Measurements from ENCODE around the gene DNALI1.
A peak's percentile ranks its signal among the peaks of the same experiment; 100 is the strongest.

DNALI1 gene

DNA sequence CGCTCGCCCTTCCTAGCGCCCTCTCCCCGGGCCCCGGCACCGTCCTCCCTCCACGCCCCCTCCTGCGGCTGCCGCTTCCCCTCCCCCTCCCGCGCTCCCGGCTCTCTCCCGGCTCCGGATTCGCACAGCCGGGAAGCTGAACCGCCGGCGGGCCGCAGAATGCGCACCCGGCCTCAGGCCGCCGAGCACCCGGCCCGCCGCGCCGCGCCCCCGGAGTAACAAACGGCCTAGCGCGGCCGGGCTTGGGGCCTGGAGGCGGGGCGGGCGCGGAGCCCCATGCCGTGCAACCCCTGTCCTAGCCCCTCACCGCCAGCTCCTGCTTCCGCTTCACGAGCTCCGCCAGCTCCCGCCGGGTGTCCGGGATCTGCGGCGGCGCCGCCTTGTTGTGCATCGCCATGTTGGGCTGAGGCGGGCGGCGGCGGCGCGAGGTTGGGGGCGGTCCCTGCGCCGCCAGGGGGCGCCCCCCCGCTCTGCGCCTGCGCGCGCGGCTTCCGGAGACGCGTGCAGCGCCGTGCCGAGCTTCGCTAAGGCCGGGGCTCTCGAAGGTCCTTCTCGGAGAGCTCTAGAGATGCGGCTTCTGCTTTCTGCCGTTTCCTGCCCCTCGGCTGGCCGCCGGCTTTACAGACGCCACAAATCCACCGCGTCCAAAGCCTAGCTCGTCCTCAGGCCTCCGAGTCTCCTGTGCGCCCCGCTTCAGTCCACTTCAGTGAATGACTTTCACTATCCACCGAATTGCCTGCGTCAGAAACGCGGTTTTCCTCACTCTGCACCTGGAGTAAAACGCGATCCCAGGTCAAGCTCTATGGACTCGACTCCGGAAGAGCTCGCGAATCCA lies 42.2 kb upstream of the DNALI1 start, which contains the start of gene MEAF6 (continued):
- no peak for TF ChIP-seq KLF1 (tag by site-specific recombination; IDR thresholded peaks at IDR 0.05)
- TF ChIP-seq KLF10 (tag by site-specific recombination; IDR thresholded peaks at IDR 0.05) = no peak; the same call in 1 of the 2 replicates
- peak; percentile 24; the same call in 1 of the 2 replicates for TF ChIP-seq ZIC2 (tag by site-specific recombination; IDR thresholded peaks at IDR 0.05)
- TF ChIP-seq, protein P1, sequence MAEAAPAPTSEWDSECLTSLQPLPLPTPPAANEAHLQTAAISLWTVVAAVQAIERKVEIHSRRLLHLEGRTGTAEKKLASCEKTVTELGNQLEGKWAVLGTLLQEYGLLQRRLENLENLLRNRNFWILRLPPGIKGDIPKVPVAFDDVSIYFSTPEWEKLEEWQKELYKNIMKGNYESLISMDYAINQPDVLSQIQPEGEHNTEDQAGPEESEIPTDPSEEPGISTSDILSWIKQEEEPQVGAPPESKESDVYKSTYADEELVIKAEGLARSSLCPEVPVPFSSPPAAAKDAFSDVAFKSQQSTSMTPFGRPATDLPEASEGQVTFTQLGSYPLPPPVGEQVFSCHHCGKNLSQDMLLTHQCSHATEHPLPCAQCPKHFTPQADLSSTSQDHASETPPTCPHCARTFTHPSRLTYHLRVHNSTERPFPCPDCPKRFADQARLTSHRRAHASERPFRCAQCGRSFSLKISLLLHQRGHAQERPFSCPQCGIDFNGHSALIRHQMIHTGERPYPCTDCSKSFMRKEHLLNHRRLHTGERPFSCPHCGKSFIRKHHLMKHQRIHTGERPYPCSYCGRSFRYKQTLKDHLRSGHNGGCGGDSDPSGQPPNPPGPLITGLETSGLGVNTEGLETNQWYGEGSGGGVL (tag by site-specific recombination; IDR thresholded peaks at IDR 0.05) = peak; percentile 25; the same call in 1 of the 2 replicates
- peak; percentile 75; the same call in 1 of the 2 replicates for TF ChIP-seq ZXDB (tag by site-specific recombination; IDR thresholded peaks at IDR 0.05)
- no peak for TF ChIP-seq ZNF169 (tag by site-specific recombination; IDR thresholded peaks at IDR 0.05)
- TF ChIP-seq ZNF707 (tag by site-specific recombination; IDR thresholded peaks at IDR 0.05) = no peak
- TF ChIP-seq ZNF777 (tag by site-specific recombination; IDR thresholded peaks at IDR 0.05; ENCODE audit: borderline replicate concordance) = no peak
- no peak; the same call in 1 of the 2 replicates for TF ChIP-seq GLIS2 (tag by site-specific recombination; IDR thresholded peaks at IDR 0.05)
- TF ChIP-seq, protein P2, sequence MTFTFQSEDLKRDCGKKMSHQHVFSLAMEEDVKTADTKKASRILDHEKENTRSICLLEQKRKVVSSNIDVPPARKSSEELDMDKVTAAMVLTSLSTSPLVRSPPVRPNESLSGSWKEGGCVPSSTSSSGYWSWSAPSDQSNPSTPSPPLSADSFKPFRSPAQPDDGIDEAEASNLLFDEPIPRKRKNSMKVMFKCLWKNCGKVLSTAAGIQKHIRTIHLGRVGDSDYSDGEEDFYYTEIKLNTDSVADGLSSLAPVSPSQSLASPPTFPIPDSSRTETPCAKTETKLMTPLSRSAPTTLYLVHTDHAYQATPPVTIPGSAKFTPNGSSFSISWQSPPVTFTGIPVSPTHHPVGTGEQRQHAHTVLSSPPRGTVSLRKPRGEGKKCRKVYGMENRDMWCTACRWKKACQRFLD (tag by site-specific recombination; IDR thresholded peaks at IDR 0.05) = no peak
- TF ChIP-seq SP2 (tag by site-specific recombination; IDR thresholded peaks at IDR 0.05) = peak; percentile 18; the same call in 1 of the 2 replicates
- no peak for TF ChIP-seq ZNF785 (tag by site-specific recombination; IDR thresholded peaks at IDR 0.05)
- TF ChIP-seq, protein P3, sequence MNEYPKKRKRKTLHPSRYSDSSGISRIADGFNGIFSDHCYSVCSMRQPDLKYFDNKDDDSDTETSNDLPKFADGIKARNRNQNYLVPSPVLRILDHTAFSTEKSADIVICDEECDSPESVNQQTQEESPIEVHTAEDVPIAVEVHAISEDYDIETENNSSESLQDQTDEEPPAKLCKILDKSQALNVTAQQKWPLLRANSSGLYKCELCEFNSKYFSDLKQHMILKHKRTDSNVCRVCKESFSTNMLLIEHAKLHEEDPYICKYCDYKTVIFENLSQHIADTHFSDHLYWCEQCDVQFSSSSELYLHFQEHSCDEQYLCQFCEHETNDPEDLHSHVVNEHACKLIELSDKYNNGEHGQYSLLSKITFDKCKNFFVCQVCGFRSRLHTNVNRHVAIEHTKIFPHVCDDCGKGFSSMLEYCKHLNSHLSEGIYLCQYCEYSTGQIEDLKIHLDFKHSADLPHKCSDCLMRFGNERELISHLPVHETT (tag by site-specific recombination; IDR thresholded peaks at IDR 0.05) = 0 out of 2 replicates have a peak, but pooled peaks have one; percentile 26
- TF ChIP-seq ZNF76 (tag by site-specific recombination; IDR thresholded peaks at IDR 0.05; ENCODE audit: borderline replicate concordance, low read depth) = no peak
- no peak for TF ChIP-seq SP3 (tag by site-specific recombination; IDR thresholded peaks at IDR 0.05)
- TF ChIP-seq ZNF391 (tag by site-specific recombination; IDR thresholded peaks at IDR 0.05; ENCODE audit: borderline replicate concordance, low read depth) = no peak
- no peak for TF ChIP-seq ZNF274 (IDR thresholded peaks at IDR 0.05; ENCODE audit: low read length)
- no peak for TF ChIP-seq ZNF274 (tag by site-specific recombination; IDR thresholded peaks at IDR 0.05; ENCODE audit: borderline replicate concordance)
- peak; percentile 54 for TF ChIP-seq KLF9 (tag by site-specific recombination; IDR thresholded peaks at IDR 0.05; ENCODE audit: low read depth)
- TF ChIP-seq RBAK (tag by site-specific recombination; IDR thresholded peaks at IDR 0.05) = no peak
- no peak for TF ChIP-seq ZNF354C (tag by site-specific recombination; IDR thresholded peaks at IDR 0.05; ENCODE audit: borderline replicate concordance, low read depth)
- no peak; the same call in 1 of the 2 replicates for TF ChIP-seq IKZF3 (tag by site-specific recombination; IDR thresholded peaks at IDR 0.05)
- TF ChIP-seq ZBTB17 (tag by site-specific recombination; IDR thresholded peaks at IDR 0.05) = peak; percentile 96
- no peak for TF ChIP-seq ZNF623 (tag by site-specific recombination; IDR thresholded peaks at IDR 0.05)
- no peak; the same call in none of the 2 replicates for TF ChIP-seq ZBTB8A (tag by site-specific recombination; IDR thresholded peaks at IDR 0.05)
- TF ChIP-seq ZNF416 (tag by site-specific recombination; IDR thresholded peaks at IDR 0.05) = no peak
- TF ChIP-seq ZNF555 (tag by site-specific recombination; conservative IDR thresholded peaks at IDR 0.05) = no peak
- TF ChIP-seq, protein P4, sequence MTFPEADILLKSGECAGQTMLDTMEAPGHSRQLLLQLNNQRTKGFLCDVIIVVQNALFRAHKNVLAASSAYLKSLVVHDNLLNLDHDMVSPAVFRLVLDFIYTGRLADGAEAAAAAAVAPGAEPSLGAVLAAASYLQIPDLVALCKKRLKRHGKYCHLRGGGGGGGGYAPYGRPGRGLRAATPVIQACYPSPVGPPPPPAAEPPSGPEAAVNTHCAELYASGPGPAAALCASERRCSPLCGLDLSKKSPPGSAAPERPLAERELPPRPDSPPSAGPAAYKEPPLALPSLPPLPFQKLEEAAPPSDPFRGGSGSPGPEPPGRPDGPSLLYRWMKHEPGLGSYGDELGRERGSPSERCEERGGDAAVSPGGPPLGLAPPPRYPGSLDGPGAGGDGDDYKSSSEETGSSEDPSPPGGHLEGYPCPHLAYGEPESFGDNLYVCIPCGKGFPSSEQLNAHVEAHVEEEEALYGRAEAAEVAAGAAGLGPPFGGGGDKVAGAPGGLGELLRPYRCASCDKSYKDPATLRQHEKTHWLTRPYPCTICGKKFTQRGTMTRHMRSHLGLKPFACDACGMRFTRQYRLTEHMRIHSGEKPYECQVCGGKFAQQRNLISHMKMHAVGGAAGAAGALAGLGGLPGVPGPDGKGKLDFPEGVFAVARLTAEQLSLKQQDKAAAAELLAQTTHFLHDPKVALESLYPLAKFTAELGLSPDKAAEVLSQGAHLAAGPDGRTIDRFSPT (tag by site-specific recombination; IDR thresholded peaks at IDR 0.05) = no peak
- TF ChIP-seq ZNF48 (tag by site-specific recombination; IDR thresholded peaks at IDR 0.05) = no peak
- TF ChIP-seq GFI1B (tag by site-specific recombination; IDR thresholded peaks at IDR 0.05) = no peak
- TF ChIP-seq HOXD13 (CRISPR knock-in tag; IDR thresholded peaks at IDR 0.05; ENCODE audit: borderline replicate concordance) = no peak
- TF ChIP-seq ZNF549 (tag by site-specific recombination; IDR thresholded peaks at IDR 0.05) = no peak
- TF ChIP-seq HOXC10 (CRISPR knock-in tag; IDR thresholded peaks at IDR 0.05) = no peak
- no peak for TF ChIP-seq ZNF146 (tag by site-specific recombination; IDR thresholded peaks at IDR 0.05)
- TF ChIP-seq OSR2 (tag by site-specific recombination; IDR thresholded peaks at IDR 0.05) = no peak; the same call in 1 of the 2 replicates
- TF ChIP-seq ZNF350 (tag by site-specific recombination; IDR thresholded peaks at IDR 0.05) = no peak

All from HEK293 (cell line).